ENCODE data around the gene OAS2. TPM values are rescaled to one million over a fixed set of nuclear protein-coding genes. Genes with fewer than 3 reads are reported as not detected.

OAS2 gene
- polyA plus RNA-seq, 1 donor from 2014 or later, result not detected

GRCh38 chr12:113000433-113000832, 22.1 kb downstream of the OAS2 start:
- H3K9ac ChIP-seq (ENCODE audit: low read length), result no peak overlapping the region
- no peaks in the 10 kb centered on the region for H3K27me3 ChIP-seq (ENCODE audit: insufficient read depth, low read depth, low read length)
- H3F3A ChIP-seq (ENCODE audit: insufficient read depth, low read length, poor library complexity, severe bottlenecking), result no peaks in the 10 kb centered on the region
- no peaks in the 10 kb centered on the region for H3K36me3 ChIP-seq (ENCODE audit: insufficient read depth, low read length)
- no peak overlapping the region for H3K27ac ChIP-seq (ENCODE audit: low read length)
- no peak overlapping the region for H3K4me3 ChIP-seq (ENCODE audit: low read length)
- H4K20me1 ChIP-seq (ENCODE audit: insufficient read depth), result no peaks in the 10 kb centered on the region
- no peaks in the 10 kb centered on the region for H3K79me2 ChIP-seq (replicated peaks; ENCODE audit: insufficient read depth, low read length)
- TF ChIP-seq EZH2 (IDR thresholded peaks at IDR 0.05; ENCODE audit: borderline replicate concordance, insufficient read depth, low read length, poor library complexity, severe bottlenecking) (no peak), REST (IDR thresholded peaks at IDR 0.05; ENCODE audit: borderline replicate concordance) (no peak), POLR2AphosphoS5 (IDR thresholded peaks at IDR 0.05) (no peak), CTCF (IDR thresholded peaks at IDR 0.05; ENCODE audit: poor library complexity, severe bottlenecking) (no peak), MXI1 (conservative IDR thresholded peaks at IDR 0.05; ENCODE audit: poor library complexity, severe bottlenecking) (no peak), TAF1 (IDR thresholded peaks at IDR 0.05; ENCODE audit: low read depth) (no peak), SMC3 (conservative IDR thresholded peaks at IDR 0.05; ENCODE audit: poor library complexity) (no peak)
- H3K9me2 ChIP-seq (ENCODE audit: insufficient read depth, low read length), result no peaks in the 10 kb centered on the region
- H3K9me3 ChIP-seq (ENCODE audit: low read length), result no peaks in the 10 kb centered on the region
- no peak overlapping the region for H3K4me2 ChIP-seq (ENCODE audit: low read length)
- H2AFZ ChIP-seq (ENCODE audit: low read depth, low read length), result no peak overlapping the region

GRCh38 chr12:113002155-113002554, 23.8 kb downstream of the OAS2 start:
- H3K4me2 ChIP-seq (ENCODE audit: low read length), result no peak overlapping the region
- no peaks in the 10 kb centered on the region for H3K9me3 ChIP-seq (ENCODE audit: low read length)
- H2AFZ ChIP-seq (ENCODE audit: low read depth, low read length), result no peak overlapping the region
- no peak for TF ChIP-seq MXI1 (conservative IDR thresholded peaks at IDR 0.05; ENCODE audit: poor library complexity, severe bottlenecking)
- TF ChIP-seq REST (IDR thresholded peaks at IDR 0.05; ENCODE audit: borderline replicate concordance), result no peak
- no peak for TF ChIP-seq CTCF (IDR thresholded peaks at IDR 0.05; ENCODE audit: poor library complexity, severe bottlenecking)
- no peak for TF ChIP-seq EP300 (conservative IDR thresholded peaks at IDR 0.05; ENCODE audit: poor library complexity, severe bottlenecking)
- no peak for TF ChIP-seq TAF1 (IDR thresholded peaks at IDR 0.05; ENCODE audit: low read depth)
- no peak for TF ChIP-seq EZH2 (IDR thresholded peaks at IDR 0.05; ENCODE audit: borderline replicate concordance, insufficient read depth, low read length, poor library complexity, severe bottlenecking)
- TF ChIP-seq POLR2AphosphoS5 (IDR thresholded peaks at IDR 0.05), result no peak
- TF ChIP-seq RAD21 (conservative IDR thresholded peaks at IDR 0.05), result no peak
- TF ChIP-seq SMC3 (conservative IDR thresholded peaks at IDR 0.05; ENCODE audit: poor library complexity), result no peak
- no peaks in the 10 kb centered on the region for H4K20me1 ChIP-seq (ENCODE audit: insufficient read depth)
- H3K36me3 ChIP-seq (ENCODE audit: insufficient read depth, low read length), result no peaks in the 10 kb centered on the region
- no peak overlapping the region for H3K9ac ChIP-seq (ENCODE audit: low read length)
- H3K9me2 ChIP-seq (ENCODE audit: insufficient read depth, low read length), result no peaks in the 10 kb centered on the region
- no peaks in the 10 kb centered on the region for H3F3A ChIP-seq (ENCODE audit: insufficient read depth, low read length, poor library complexity, severe bottlenecking)
- H3K27ac ChIP-seq (ENCODE audit: low read length), result no peak overlapping the region
- H3K4me3 ChIP-seq (ENCODE audit: low read length), result no peak overlapping the region
- H3K79me2 ChIP-seq (replicated peaks; ENCODE audit: insufficient read depth, low read length), result no peaks in the 10 kb centered on the region
- no peaks in the 10 kb centered on the region for H3K27me3 ChIP-seq (ENCODE audit: insufficient read depth, low read depth, low read length)

Data from neural cell (in vitro differentiated cells).